ENCODE results near the gene LRBA. TPM values are rescaled to one million over a fixed set of nuclear protein-coding genes. Genes with fewer than 3 reads are reported as not detected.

LRBA gene
- total RNA-seq, 1 experiment from 2014 or later = 14.4 TPM

DNA sequence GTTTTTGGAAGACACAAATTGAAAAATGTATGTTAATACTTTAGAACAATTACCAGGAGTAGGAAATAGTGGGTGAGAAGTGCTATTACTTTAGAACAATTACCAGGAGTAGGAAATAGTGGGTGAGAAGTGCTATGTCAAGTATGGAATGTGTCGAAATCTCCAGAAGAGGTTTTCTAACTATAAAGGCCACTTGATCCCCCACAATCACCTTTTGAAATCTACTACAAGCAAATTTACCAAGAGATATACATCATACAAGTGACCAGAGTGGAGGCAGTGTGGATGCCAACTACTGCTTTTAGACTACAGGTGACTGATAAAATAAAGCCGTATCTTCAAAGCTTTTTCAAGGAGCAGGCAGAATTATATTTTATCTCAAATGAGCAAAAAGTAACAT lies 390.1 kb downstream of the LRBA start:
- no peaks in the 10 kb centered on the region for H3K27me3 ChIP-seq (replicated peaks)
- no peaks in the 10 kb centered on the region for H3K9me3 ChIP-seq (replicated peaks)
- H3K36me3 ChIP-seq = no peaks in the 10 kb centered on the region
- no peak for DNase-seq (ENCODE audit: low read depth in 1 of 2, low spot score in 2 of 2)
- no peak overlapping the region for H3K4me3 ChIP-seq
- H3K4me1 ChIP-seq (replicated peaks) = no peaks in the 10 kb centered on the region
- H3K27ac ChIP-seq = no peak overlapping the region

GRCh38 chr4:150624055-150624454 lies 391.0 kb downstream of the LRBA start:
- DNase-seq (ENCODE audit: low read depth in 1 of 2, low spot score in 2 of 2) = no peak
- H3K36me3 ChIP-seq = no peaks in the 10 kb centered on the region
- H3K9me3 ChIP-seq (replicated peaks) = no peaks in the 10 kb centered on the region
- no peak overlapping the region for H3K4me3 ChIP-seq
- no peaks in the 10 kb centered on the region for H3K4me1 ChIP-seq (replicated peaks)
- H3K27ac ChIP-seq = no peak overlapping the region
- H3K27me3 ChIP-seq (replicated peaks) = no peaks in the 10 kb centered on the region

DNA sequence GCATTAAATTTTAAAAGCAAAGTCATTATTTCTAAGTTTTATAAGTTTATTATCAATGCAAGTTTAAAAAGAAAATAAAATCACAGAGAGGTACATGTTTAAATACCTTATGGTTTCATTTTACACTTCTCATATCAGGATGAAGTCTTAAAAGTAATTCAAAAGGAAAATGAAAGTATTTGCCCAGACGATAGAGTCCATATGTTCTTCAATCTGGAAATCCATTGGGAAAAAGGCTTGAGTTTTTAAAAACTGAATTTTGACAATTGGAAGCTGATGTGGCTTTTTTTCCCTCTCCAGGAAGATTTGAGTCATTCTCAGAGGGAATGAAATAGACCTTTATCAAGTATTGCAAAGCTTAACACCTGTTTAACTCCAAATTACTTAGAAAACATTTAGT lies 396.0 kb downstream of the LRBA start:
- no peaks in the 10 kb centered on the region for H3K4me1 ChIP-seq (replicated peaks)
- H3K27ac ChIP-seq = no peak overlapping the region
- H3K9me3 ChIP-seq (replicated peaks) = no peaks in the 10 kb centered on the region
- no peak for DNase-seq (ENCODE audit: low read depth in 1 of 2, low spot score in 2 of 2)
- H3K36me3 ChIP-seq = no peaks in the 10 kb centered on the region
- no peaks in the 10 kb centered on the region for H3K27me3 ChIP-seq (replicated peaks)
- H3K4me3 ChIP-seq = no peak overlapping the region

GRCh38 chr4:150609131-150609530 lies 406.0 kb downstream of the LRBA start:
- Histone ChIP-seq H3K27ac (no peak overlapping the region), H3K4me1 (replicated peaks) (no peaks in the 10 kb centered on the region), H3K36me3 (no peaks in the 10 kb centered on the region), H3K4me3 (no peak overlapping the region), H3K9me3 (replicated peaks) (no peaks in the 10 kb centered on the region), H3K27me3 (replicated peaks) (no peaks in the 10 kb centered on the region)
- DNase-seq (ENCODE audit: low read depth in 1 of 2, low spot score in 2 of 2) = no peak

DNA sequence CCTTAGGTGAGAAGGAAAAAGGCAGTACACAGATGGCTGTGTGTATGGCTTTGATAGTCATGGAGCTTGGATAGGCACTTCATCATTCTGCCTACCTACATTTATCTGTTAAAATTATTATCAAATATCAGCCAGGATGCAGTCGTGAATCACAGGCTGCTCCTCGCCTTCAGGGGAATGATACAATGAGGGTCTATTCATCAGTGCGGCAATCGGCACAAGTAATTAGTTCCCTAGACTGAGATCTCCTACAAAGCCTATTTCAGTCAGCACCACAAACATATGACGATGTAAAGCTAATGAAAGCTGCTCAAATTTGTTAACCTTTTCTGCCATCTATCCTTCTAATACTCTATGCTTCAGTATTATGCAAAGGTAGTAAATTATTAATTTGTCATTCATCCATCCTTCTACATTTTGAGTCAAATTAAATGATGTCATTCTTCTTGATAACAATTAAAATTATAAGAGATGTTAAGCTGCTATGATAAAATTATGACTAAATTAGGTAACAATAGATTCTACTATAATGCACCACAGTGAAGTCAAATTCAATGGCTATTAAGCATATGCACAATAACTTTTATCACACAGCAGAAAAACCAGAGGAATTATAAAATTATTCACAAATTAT lies 414.2 kb downstream of the LRBA start:
- Histone ChIP-seq H3K36me3 (no peaks in the 10 kb centered on the region), H3K27me3 (replicated peaks) (no peaks in the 10 kb centered on the region)
- DNase-seq (ENCODE audit: low read depth in 1 of 2, low spot score in 2 of 2) = no peak

DNA sequence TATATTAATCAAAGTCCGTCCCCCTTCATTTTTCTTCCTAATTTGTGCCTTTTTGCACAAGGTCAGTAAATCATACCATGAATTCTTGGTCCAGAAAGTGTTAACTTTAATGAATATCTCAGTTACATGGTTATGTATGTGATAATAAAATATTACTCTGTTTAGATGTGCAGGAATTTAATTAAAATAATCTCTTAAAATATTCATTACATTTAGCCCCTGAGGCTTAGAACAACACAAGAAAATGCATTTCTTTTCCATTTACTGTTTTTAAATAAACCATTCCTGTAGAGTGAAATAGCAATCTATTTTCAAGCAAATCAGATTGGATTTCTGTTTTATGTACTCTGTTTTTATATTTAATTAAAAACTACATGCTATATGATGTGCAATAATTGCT lies 415.5 kb downstream of the LRBA start:
- no peak for DNase-seq (ENCODE audit: low read depth in 1 of 2, low spot score in 2 of 2)
- no peaks in the 10 kb centered on the region for H3K27me3 ChIP-seq (replicated peaks)
- no peaks in the 10 kb centered on the region for H3K4me1 ChIP-seq (replicated peaks)
- H3K9me3 ChIP-seq (replicated peaks) = no peaks in the 10 kb centered on the region
- H3K27ac ChIP-seq = no peak overlapping the region
- no peaks in the 10 kb centered on the region for H3K36me3 ChIP-seq
- no peak overlapping the region for H3K4me3 ChIP-seq

More for the DNA sequence above, 414.2 kb downstream of the LRBA start:
- Histone ChIP-seq H3K4me1 (replicated peaks) (no peaks in the 10 kb centered on the region), H3K9me3 (replicated peaks) (no peaks in the 10 kb centered on the region), H3K27ac (no peak overlapping the region), H3K4me3 (no peak overlapping the region)

GRCh38 chr4:150598909-150599308 lies 416.2 kb downstream of the LRBA start:
- H3K27me3 ChIP-seq (replicated peaks) = no peaks in the 10 kb centered on the region
- H3K9me3 ChIP-seq (replicated peaks) = no peaks in the 10 kb centered on the region
- no peaks in the 10 kb centered on the region for H3K36me3 ChIP-seq
- no peak overlapping the region for H3K4me3 ChIP-seq
- no peak overlapping the region for H3K27ac ChIP-seq
- no peaks in the 10 kb centered on the region for H3K4me1 ChIP-seq (replicated peaks)
- DNase-seq (ENCODE audit: low read depth in 1 of 2, low spot score in 2 of 2) = no peak

DNA sequence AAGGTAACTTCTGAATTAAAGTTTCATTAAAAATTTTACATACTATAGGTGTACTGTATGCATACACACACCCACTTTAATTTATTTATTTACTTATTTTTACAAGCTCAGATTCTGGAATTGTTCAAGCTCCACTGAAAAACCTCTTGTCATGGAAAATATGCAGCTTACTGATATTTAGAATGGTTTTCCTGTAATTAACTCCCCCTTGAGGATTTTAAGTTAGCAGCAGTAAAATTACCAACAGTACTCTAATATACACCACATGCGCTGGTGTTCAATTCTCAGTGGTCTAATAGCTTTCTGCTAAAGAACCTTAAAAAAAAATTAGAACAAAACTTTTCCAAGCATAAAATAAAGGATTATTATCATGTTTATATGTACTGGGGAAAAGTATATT lies 421.1 kb downstream of the LRBA start:
- Histone ChIP-seq H3K36me3 (no peaks in the 10 kb centered on the region), H3K9me3 (replicated peaks) (no peaks in the 10 kb centered on the region), H3K4me3 (no peak overlapping the region), H3K27ac (no peak overlapping the region), H3K4me1 (replicated peaks) (no peaks in the 10 kb centered on the region), H3K27me3 (replicated peaks) (no peaks in the 10 kb centered on the region)
- DNase-seq (ENCODE audit: low read depth in 1 of 2, low spot score in 2 of 2) = no peak

DNA sequence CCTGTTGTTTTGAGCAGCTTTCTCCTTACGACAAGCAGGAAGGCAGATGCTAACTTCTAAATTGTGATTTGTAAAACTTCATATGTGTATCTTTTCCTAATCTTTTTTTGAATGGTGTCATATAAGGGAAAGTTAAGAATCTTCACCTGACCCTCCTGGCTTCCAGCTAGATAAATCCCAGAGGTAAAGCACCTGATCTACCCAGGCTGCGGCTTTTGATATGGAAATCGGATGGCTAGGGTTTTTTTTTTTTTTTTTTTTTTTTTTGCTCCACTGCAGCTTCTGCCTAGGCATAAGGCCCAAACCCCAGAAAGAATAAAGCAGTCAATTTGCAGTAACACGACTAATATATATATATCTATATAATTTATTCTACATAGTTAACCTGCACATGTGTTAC lies 423.2 kb downstream of the LRBA start:
- H3K36me3 ChIP-seq = no peaks in the 10 kb centered on the region
- no peaks in the 10 kb centered on the region for H3K9me3 ChIP-seq (replicated peaks)
- no peak overlapping the region for H3K4me3 ChIP-seq
- no peaks in the 10 kb centered on the region for H3K27me3 ChIP-seq (replicated peaks)
- no peak overlapping the region for H3K27ac ChIP-seq
- DNase-seq (ENCODE audit: low read depth in 1 of 2, low spot score in 2 of 2) = no peak
- no peaks in the 10 kb centered on the region for H3K4me1 ChIP-seq (replicated peaks)

- Histone ChIP-seq H3K27ac (no peak overlapping the region), H3K9me3 (replicated peaks) (no peaks in the 10 kb centered on the region), H3K27me3 (replicated peaks) (no peaks in the 10 kb centered on the region), H3K4me1 (replicated peaks) (no peaks in the 10 kb centered on the region), H3K36me3 (no peaks in the 10 kb centered on the region), H3K4me3 (no peak overlapping the region)
- DNase-seq (ENCODE audit: low read depth in 1 of 2, low spot score in 2 of 2) = no peak
These were observed 423.7 kb downstream of the LRBA start for GRCh38 chr4:150591406-150591805.

- H3K27me3 ChIP-seq (replicated peaks) = peaks cover 3% of the 10 kb centered on the region; the same call in 1 of the 2 replicates
- no peaks in the 10 kb centered on the region for H3K36me3 ChIP-seq
- no peak overlapping the region for H3K27ac ChIP-seq
- H3K4me1 ChIP-seq (replicated peaks) = no peaks in the 10 kb centered on the region
- H3K9me3 ChIP-seq (replicated peaks) = no peaks in the 10 kb centered on the region
- no peak for DNase-seq (ENCODE audit: low read depth in 1 of 2, low spot score in 2 of 2)
- H3K4me3 ChIP-seq = no peak overlapping the region
These were observed 424.5 kb downstream of the LRBA start for GRCh38 chr4:150590631-150591030.

GRCh38 chr4:150589157-150589556 lies 425.9 kb downstream of the LRBA start:
- no peaks in the 10 kb centered on the region for H3K4me1 ChIP-seq (replicated peaks)
- no peak overlapping the region for H3K4me3 ChIP-seq
- H3K27ac ChIP-seq = no peak overlapping the region
- H3K36me3 ChIP-seq = no peaks in the 10 kb centered on the region
- peaks cover 13% of the 10 kb centered on the region for H3K27me3 ChIP-seq (replicated peaks)
- DNase-seq (ENCODE audit: low read depth in 1 of 2, low spot score in 2 of 2) = no peak
- no peaks in the 10 kb centered on the region for H3K9me3 ChIP-seq (replicated peaks)

DNA sequence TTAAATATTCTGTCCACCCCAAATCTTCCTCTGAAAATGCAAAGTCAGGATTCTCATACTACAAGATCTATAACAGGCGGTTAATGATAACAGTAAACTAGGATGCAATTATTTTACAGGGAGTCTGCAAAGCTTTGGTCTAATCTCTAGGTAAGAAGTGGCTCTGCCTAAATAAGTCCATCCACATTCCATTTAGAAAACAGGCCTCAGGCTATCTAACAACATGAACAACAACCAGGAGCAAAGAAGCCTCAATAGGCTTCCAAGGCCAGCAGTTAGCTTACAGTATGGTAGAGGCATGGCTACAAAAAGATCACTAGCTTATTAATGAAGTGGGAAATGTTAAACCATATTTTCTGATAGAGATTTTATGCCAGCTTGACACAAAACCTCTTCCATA lies 426.8 kb downstream of the LRBA start:
- H3K4me3 ChIP-seq = no peak overlapping the region

GRCh38 chr4:150586162-150586810 lies 428.8 kb downstream of the LRBA start:
- no peak overlapping the region for H3K4me3 ChIP-seq

More for the DNA sequence above, 426.8 kb downstream of the LRBA start:
- Histone ChIP-seq H3K27ac (no peak overlapping the region), H3K36me3 (no peaks in the 10 kb centered on the region), H3K27me3 (replicated peaks) (peaks cover 13% of the 10 kb centered on the region), H3K9me3 (replicated peaks) (no peaks in the 10 kb centered on the region), H3K4me1 (replicated peaks) (peaks cover 8% of the 10 kb centered on the region)
- no peak for DNase-seq (ENCODE audit: low read depth in 1 of 2, low spot score in 2 of 2)

DNA sequence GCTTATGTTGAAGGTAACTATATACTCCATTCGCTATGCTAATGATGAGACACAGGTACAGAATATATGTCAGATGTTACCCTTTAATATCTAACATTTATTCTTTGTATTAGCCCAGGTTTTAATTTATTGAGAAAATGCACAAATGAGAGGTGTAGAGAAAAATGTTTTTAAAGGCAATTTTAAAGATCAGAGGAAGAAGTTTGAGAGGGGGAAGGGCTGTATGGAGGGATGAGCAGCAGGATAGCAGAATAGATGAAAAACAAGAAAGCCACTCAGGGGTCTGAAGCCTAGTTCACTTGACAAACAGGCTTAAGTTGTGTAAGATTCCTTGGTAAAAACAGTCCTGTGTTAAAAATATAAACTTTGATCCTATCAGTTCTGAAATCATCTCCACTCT lies 429.5 kb downstream of the LRBA start:
- H3K27me3 ChIP-seq (replicated peaks) = peaks cover 26% of the 10 kb centered on the region
- no peaks in the 10 kb centered on the region for H3K36me3 ChIP-seq
- no peak overlapping the region for H3K27ac ChIP-seq
- peaks cover 13% of the 10 kb centered on the region for H3K4me1 ChIP-seq (replicated peaks)
- DNase-seq (ENCODE audit: low read depth in 1 of 2, low spot score in 2 of 2) = no peak
- no peak overlapping the region for H3K4me3 ChIP-seq
- no peaks in the 10 kb centered on the region for H3K9me3 ChIP-seq (replicated peaks)

More at GRCh38 chr4:150586162-150586810, 428.8 kb downstream of the LRBA start:
- no peaks in the 10 kb centered on the region for H3K36me3 ChIP-seq
- peaks cover 21% of the 10 kb centered on the region for H3K27me3 ChIP-seq (replicated peaks)
- no peak for DNase-seq (ENCODE audit: low read depth in 1 of 2, low spot score in 2 of 2)
- peaks cover 13% of the 10 kb centered on the region for H3K4me1 ChIP-seq (replicated peaks)
- no peaks in the 10 kb centered on the region for H3K9me3 ChIP-seq (replicated peaks)
- no peak overlapping the region for H3K27ac ChIP-seq
